GM21529 (cell line): ENCODE data around the gene KIAA1217.

Experiments used
- ATAC-seq: cut with Tn5 transposase; IDR thresholded peaks from one replicate; pipeline ENCODE4 v1.9.1; 2021; ENCODE audit not compliant: unreplicated experiment

Gene KIAA1217

DNA sequence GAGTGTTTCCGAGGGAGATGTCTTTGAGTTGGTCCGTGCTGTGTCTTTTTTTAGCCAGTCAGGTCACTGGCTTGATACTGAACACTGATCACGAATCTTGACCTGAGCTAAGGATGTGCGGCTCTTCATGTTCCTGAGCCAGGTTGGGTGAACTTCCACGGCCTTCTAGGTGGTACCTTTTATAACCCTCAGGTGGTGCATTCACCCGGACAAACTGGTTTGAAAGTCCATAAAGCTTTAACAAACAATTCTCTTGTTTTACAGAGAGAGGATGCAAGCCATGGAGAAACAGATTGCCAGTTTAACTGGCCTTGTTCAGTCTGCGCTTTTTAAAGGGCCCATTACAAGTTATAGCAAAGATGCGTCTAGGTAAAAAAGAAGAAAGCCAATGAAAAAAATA is 285.3 kb downstream of the KIAA1217 start:
- ATAC-seq = no peak

DNA sequence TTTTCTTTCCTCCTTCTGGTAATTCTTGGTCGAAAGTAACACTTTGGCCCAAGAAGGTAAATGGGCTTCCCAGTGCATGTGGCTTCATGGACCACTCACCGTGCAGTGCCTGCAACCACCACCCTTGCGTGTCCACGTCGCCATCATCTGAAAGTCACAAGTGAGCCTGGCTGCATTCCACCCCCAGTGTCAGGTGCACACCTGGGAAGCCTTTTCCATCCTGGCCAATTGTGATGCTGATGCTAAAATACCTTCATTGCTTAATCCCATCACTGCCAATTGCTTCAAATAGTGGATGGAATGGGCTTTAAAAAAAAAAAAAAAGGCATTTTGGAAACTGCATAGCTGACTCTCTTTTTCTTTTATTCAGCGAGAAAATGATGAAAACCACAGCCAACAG is 285.8 kb downstream of the KIAA1217 start:
- no peak for ATAC-seq

GRCh38 chr10:24495666-24496460 is 286.9 kb downstream of the KIAA1217 start:
- no peak for ATAC-seq

GRCh38 chr10:24496906-24497305 is 288.0 kb downstream of the KIAA1217 start:
- ATAC-seq = no peak

DNA sequence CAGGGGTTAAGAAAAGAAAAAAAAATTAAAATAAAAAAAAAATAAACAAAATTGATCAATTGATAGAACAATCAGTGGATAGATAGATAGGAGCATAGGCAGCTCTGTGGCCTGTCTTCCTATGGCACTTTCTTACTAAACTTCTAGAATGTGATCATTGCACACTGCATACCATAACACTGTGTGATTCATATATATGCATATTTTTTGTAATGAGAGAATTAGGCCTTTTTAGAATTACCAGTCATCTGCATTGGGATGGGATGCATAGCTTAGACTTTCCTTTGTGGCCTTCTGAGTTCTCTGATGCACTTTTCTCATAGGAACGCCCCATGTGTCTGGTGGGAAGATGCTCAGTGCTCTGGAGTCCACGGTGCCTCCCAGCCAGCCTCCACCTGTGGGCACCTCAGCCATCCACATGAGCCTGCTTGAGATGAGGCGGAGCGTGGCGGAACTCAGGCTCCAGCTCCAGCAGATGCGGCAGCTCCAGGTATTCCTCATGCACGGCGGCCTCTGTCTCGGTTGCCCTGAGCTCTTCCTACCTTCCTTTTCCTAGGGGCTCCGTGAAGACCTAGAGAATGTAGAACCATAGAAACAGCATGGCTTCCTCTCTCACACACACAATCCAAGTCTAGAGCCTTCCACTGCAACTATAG is 292.2 kb downstream of the KIAA1217 start:
- no peak for ATAC-seq

DNA sequence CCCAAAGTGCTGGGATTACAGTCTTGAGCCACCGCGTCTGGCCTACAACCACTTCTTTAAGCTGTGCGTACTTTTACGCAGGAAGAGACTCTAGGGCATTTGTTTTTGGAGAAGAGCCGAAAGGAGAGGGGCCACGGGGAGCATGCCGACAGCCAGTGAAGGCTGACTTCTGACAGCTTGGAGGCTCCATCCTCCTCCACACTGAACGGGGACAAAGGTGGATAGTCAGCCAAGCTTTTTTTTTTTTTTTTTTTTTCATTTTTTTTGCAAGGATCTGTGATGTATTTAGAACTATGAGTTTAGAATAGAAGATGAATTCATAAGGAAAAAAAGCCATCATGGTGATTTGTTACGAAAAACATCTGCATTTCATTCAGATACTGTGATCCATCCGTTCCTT is 293.1 kb downstream of the KIAA1217 start:
- ATAC-seq = no peak

DNA sequence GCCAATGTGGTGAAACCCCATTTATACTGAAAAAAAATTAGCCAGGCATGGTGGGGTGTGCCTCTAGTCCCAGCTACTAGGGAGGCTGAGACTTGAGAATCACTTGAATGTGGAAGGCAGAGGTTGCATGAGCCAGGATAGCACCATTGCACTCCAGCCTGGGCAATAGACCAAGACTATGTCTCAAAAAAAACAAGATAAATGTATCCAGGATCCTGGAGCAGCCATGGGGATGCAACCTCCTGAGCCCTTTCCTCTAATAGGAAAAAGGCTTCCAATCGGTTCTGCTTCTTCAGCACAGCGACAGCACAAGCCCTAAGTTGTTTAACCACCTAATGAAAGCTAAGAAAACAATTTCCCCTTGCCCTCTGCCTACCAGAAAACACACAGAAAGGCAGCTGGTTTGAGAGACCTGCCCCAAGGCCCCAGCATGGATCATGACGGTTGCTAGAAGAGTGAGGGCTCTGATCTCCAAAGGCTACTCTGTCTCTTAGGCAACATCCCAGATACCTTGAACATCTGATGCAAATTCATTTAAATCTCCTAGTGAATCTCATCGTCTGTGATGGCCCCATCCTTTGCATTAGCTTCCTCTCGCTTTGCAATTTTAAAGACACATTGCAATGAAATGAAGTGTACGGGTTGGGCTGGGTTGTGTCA is 294.0 kb downstream of the KIAA1217 start:
- ATAC-seq = no peak

- ATAC-seq = peak; percentile 81
Observed at GRCh38 chr10:24503461-24504320, 294.8 kb downstream of the KIAA1217 start.

DNA sequence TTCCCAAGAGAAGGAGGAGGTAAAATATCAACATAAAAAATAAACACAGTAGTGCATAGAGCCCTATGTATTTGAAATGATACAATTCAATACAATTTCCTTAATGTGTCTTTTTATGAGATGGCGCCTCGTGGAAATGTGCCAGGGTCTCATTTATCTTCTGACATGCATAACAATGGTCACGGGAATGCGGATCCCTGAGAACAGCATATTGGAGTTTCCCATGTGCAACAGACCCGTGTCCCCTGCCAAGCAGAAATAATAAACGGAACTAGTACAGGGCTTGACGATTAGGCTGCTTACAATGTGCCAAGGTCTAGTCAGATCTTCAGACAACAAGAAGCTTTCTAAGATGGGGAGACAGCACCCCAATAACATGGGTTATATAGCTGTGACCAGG is 296.8 kb downstream of the KIAA1217 start:
- ATAC-seq = no peak

DNA sequence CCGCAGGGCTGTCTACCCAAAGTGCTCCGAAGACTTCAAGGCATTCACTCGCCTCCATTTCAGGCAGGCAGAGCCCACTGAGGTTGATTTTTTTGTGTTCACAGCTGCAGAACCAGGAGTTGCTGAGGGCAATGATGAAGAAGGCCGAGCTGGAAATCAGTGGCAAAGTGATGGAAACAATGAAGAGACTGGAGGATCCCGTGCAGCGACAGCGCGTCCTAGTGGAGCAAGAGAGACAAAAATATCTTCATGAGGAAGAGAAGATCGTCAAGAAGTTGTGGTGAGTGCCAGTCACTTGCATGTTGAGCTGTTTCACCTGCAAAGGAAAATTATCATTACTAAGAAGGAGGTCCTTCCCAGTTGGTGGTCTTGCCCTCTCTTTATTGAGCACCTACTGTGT is 304.2 kb downstream of the KIAA1217 start:
- no peak for ATAC-seq

GRCh38 chr10:24515481-24515880 is 306.5 kb downstream of the KIAA1217 start:
- no peak for ATAC-seq

DNA sequence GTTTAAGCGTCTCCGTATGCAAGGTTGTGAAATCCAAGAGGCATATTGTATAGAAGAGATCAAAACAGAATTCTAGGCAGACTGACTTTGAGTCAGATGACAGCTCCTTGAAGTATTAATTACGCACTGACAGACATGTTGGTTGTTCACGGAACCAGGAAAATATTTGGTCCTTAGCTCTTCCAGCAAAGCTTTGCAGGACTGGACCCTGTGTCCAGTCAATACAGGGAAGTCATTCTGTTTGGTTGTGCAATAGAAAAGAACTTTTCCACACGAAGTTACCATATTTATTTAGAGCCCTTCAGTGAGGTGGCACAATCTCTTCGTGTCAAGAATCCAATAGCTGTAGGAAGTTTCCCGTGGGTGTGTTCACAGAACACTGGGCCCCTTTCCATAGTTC is 309.5 kb downstream of the KIAA1217 start:
- ATAC-seq = no peak

DNA sequence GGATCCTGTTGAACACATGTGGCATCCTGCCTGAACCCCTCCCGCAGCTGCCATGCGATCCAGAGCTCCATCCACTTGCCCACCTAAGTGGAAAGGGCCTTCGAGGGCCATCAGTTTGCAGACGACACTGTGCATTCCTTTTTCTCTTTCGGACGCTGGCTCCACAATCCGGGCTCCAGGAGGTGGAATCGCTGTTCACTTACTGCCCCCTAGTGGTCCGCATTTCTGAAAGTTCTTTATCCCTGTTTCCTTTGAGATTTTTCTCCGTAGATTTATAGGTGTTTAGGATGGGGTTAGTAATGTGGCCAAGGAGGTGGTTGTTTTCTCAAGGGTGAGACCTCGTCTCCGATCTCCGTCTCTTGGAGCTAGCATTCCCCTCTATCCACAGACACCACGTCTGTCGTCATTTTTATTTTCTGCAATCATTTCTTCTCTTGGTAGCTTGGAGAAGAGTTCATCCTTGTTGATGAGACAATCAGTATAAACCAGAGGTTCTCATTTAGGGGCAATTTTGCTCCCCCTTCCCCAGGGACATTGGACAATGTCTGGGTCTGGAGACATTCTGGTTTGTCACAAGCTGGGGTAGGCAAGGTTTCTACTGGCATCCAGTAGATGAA is 310.2 kb downstream of the KIAA1217 start:
- no peak for ATAC-seq

DNA sequence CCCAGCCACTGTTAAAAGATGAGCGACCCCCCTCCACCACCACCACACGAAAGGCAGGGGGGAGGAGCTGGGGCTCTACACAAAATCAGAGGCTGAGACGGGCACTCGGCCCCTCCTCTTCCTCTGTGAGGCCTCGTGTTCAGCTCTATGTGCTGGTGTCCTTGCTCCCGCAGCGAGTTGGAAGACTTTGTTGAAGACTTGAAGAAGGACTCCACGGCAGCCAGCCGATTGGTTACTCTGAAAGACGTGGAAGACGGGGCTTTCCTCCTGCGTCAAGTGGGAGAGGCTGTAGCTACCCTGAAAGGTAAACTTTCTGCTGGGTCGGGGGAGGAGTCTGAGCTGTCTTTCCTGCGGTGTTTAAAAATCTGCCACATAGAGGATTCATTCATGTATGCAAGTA is 311.0 kb downstream of the KIAA1217 start:
- no peak for ATAC-seq

- no peak for ATAC-seq
Observed at GRCh38 chr10:24524314-24524713, 315.4 kb downstream of the KIAA1217 start.

- no peak for ATAC-seq
Observed at GRCh38 chr10:24526085-24526649, 317.2 kb downstream of the KIAA1217 start.

GRCh38 chr10:24528946-24529345 is 320.0 kb downstream of the KIAA1217 start:
- ATAC-seq = no peak

DNA sequence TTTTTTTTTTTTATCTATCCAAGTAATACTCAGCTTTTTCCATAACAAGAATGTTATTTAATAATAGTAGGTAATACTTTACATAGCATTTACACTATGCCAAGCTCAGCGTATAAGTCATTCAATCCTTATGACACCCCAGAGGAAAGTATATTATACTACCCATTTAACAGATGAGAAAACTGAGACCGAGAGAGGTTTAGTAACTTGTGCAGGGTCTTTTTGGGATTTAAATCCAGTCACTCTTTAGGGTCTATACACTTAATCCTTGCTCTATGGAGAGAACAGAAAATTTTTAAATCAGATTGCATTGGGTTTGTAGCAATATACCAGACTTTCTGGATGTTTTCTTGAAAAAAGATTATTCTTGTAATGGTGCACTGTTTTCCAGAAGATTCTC is 322.5 kb downstream of the KIAA1217 start:
- ATAC-seq = no peak

- ATAC-seq = no peak
Observed at GRCh38 chr10:24533981-24534380, 325.0 kb downstream of the KIAA1217 start.

DNA sequence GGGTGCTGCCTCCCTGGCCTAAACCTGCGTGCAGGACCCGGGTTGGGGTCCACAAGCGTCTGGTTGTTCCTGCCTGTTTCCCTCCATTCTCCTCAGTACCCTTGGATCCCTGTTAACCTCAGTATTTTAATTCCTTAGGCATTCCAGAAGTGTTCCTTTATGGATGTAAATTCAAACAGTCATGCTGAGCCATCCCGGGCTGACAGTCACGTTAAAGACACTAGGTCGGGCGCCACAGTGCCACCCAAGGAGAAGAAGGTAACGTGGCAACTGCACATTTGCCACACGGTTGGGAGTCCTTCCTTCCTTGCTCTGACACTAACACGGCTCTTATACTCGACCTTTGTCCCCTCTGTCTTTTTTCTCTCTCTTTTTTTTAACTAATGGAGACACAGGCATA is 327.7 kb downstream of the KIAA1217 start:
- ATAC-seq = no peak
